ENCODE results near the gene BBS7.

Gene BBS7

DNA sequence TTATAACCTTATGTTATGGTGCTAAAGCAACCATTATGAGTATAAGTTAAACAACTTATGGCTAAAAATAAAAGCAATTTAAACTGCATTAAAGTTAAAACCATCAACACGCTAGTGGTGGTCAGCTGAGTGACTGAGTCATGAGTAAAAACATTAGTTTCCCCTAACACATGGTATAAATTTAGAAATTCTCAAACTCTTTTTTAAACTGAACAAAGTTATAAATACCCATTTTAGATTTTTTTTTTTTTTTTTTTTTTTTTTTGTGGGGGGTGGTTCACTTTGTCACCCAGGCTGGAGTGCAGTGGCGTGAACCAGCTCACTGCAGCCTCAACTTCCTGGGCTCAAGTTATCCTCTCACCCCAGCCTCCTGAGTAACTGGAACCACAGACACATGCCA lies 5.4 kb upstream of the BBS7 start:
- no peaks in the 10 kb centered on the region for H3K36me3 ChIP-seq
- H3K4me3 ChIP-seq (ENCODE audit: low read depth, low read length): no peak overlapping the region
- TF ChIP-seq, protein P1, sequence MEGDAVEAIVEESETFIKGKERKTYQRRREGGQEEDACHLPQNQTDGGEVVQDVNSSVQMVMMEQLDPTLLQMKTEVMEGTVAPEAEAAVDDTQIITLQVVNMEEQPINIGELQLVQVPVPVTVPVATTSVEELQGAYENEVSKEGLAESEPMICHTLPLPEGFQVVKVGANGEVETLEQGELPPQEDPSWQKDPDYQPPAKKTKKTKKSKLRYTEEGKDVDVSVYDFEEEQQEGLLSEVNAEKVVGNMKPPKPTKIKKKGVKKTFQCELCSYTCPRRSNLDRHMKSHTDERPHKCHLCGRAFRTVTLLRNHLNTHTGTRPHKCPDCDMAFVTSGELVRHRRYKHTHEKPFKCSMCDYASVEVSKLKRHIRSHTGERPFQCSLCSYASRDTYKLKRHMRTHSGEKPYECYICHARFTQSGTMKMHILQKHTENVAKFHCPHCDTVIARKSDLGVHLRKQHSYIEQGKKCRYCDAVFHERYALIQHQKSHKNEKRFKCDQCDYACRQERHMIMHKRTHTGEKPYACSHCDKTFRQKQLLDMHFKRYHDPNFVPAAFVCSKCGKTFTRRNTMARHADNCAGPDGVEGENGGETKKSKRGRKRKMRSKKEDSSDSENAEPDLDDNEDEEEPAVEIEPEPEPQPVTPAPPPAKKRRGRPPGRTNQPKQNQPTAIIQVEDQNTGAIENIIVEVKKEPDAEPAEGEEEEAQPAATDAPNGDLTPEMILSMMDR (IDR thresholded peaks at IDR 0.05; ENCODE audit: low read depth, low read length): no peak
- no peaks in the 10 kb centered on the region for H3K9me3 ChIP-seq
- no peak for DNase-seq
- H3K27me3 ChIP-seq: peaks cover 11% of the 10 kb centered on the region
- H3K4me1 ChIP-seq: no peaks in the 10 kb centered on the region

- peaks cover 5% of the 10 kb centered on the region; the same call in 1 of the 2 replicates for H3K27me3 ChIP-seq
- no peak for DNase-seq
- no peaks in the 10 kb centered on the region for H3K9me3 ChIP-seq
- TF ChIP-seq, protein P1 (IDR thresholded peaks at IDR 0.05; ENCODE audit: low read depth, low read length): no peak
- no peaks in the 10 kb centered on the region for H3K4me1 ChIP-seq
- no peaks in the 10 kb centered on the region for H3K36me3 ChIP-seq
- H3K4me3 ChIP-seq (ENCODE audit: low read depth, low read length): no peak overlapping the region
Measured at GRCh38 chr4:121873604-121874003, 3.3 kb upstream of the BBS7 start.

DNA sequence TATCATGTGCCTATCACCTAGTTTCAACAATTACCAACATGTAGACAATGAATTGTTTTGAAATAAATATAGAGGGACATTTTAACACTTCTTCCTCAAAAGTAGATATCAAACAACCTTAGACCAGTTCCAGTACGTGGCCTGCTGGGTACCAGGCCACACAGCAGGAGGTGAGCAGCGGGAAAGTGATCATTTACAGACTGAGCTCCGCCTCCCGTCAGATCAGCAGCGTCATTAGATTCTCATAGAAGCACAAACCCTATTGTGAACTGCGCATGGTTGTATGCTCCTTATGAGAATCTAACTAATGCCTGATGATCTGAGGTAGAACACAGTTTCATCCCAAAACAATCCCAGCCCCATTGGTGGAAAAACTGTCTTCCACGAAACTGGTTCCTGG lies 6.5 kb downstream of the BBS7 start:
- no peaks in the 10 kb centered on the region for H3K9me3 ChIP-seq
- H3K4me3 ChIP-seq (ENCODE audit: low read depth, low read length): no peak overlapping the region
- peaks cover 3% of the 10 kb centered on the region; the same call in 1 of the 2 replicates for H3K36me3 ChIP-seq
- no peaks in the 10 kb centered on the region for H3K4me1 ChIP-seq
- no peak for DNase-seq
- no peaks in the 10 kb centered on the region for H3K27me3 ChIP-seq
- TF ChIP-seq, protein P1 (IDR thresholded peaks at IDR 0.05; ENCODE audit: low read depth, low read length): no peak

- Histone ChIP-seq H3K9me3 (no peaks in the 10 kb centered on the region), H3K36me3 (peaks cover 3% of the 10 kb centered on the region; the same call in 1 of the 2 replicates), H3K27me3 (no peaks in the 10 kb centered on the region), H3K4me3 (ENCODE audit: low read depth, low read length) (no peak overlapping the region), H3K4me1 (no peaks in the 10 kb centered on the region)
- TF ChIP-seq, protein P1 (IDR thresholded peaks at IDR 0.05; ENCODE audit: low read depth, low read length): no peak
- no peak for DNase-seq
Measured at GRCh38 chr4:121861426-121861825, 8.8 kb downstream of the BBS7 start.

DNA sequence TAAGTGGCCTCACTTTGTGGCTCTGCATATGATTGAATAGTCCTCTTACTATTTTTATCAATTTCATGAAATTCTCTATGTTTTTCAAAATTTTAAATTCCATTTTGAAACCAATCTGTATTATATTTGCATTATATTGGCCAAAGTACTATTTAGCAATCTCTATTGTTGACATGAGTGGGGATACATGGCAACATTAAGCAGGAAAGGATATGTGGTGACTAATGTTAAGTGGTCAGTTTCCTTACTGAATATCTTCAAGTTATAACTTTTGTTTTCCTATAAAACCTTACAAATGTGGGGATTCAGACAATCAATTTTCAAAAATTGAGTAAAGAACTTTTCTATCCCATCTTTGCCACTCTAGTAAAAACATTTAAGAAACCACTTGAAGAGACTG lies 10.2 kb downstream of the BBS7 start:
- Histone ChIP-seq H3K9me3 (no peaks in the 10 kb centered on the region), H3K36me3 (peaks cover 3% of the 10 kb centered on the region; the same call in 1 of the 2 replicates), H3K4me1 (no peaks in the 10 kb centered on the region), H3K27me3 (no peaks in the 10 kb centered on the region), H3K4me3 (ENCODE audit: low read depth, low read length) (no peak overlapping the region)
- TF ChIP-seq, protein P1 (IDR thresholded peaks at IDR 0.05; ENCODE audit: low read depth, low read length): no peak
- no peak for DNase-seq

GRCh38 chr4:121851354-121851753 lies 18.9 kb downstream of the BBS7 start:
- no peaks in the 10 kb centered on the region for H3K27me3 ChIP-seq
- TF ChIP-seq, protein P1 (IDR thresholded peaks at IDR 0.05; ENCODE audit: low read depth, low read length): no peak
- H3K36me3 ChIP-seq: no peaks in the 10 kb centered on the region
- no peaks in the 10 kb centered on the region for H3K4me1 ChIP-seq
- H3K9me3 ChIP-seq: no peaks in the 10 kb centered on the region
- DNase-seq: no peak
- no peak overlapping the region for H3K4me3 ChIP-seq (ENCODE audit: low read depth, low read length)

Measured in BE2C (cell line).